ENCODE data around the gene SURF2. TPM values are rescaled to one million over a fixed set of nuclear protein-coding genes. Genes with fewer than 3 reads are reported as not detected.
"Not testable (repeated sequence)": the region's sequence is repeated elsewhere in the genome, so short reads cannot be mapped to it uniquely, and the experiment has no call there.

SURF2 gene
- total RNA-seq, 3 donors from 2014 or later, result 8.7 to 15.0 (median 11.4) TPM

- DNase-seq (no peak), ATAC-seq (no peak)
- H3K4me1 ChIP-seq (ENCODE audit: low read depth), result no peaks in the 10 kb centered on the region
- no peak for TF ChIP-seq CTCF (IDR thresholded peaks at IDR 0.05)
- intact Hi-C loops (cut with DNase I, micrococcal nuclease), result no loop called here
- H3K4me3 ChIP-seq, result no peak overlapping the region
- H3K9me3 ChIP-seq, result no peaks in the 10 kb centered on the region
- no peaks in the 10 kb centered on the region for H3K36me3 ChIP-seq (ENCODE audit: low read depth)
These were observed 32.7 kb downstream of the SURF2 start for GRCh38 chr9:133389025-133389557.

GRCh38 chr9:133389562-133389961 is 33.2 kb downstream of the SURF2 start:
- TF ChIP-seq CTCF (IDR thresholded peaks at IDR 0.05), result no peak
- H3K36me3 ChIP-seq (ENCODE audit: low read depth), result no peaks in the 10 kb centered on the region
- DNase-seq, result no peak
- H3K9me3 ChIP-seq, result no peaks in the 10 kb centered on the region
- no peak overlapping the region for H3K4me3 ChIP-seq
- intact Hi-C loops (cut with DNase I, micrococcal nuclease), result no loop called here
- H3K4me1 ChIP-seq (ENCODE audit: low read depth), result no peaks in the 10 kb centered on the region
- ATAC-seq, result no peak

- H3K9me3 ChIP-seq, result no peaks in the 10 kb centered on the region
- no peaks in the 10 kb centered on the region for H3K36me3 ChIP-seq (ENCODE audit: low read depth)
- no peaks in the 10 kb centered on the region for H3K4me1 ChIP-seq (ENCODE audit: low read depth)
- H3K4me3 ChIP-seq, result no peak overlapping the region
- DNase-seq, result no peak
- TF ChIP-seq CTCF (IDR thresholded peaks at IDR 0.05), result no peak
- intact Hi-C loops (cut with DNase I, micrococcal nuclease), result no loop called here
- no peak for ATAC-seq
These were observed 34.4 kb downstream of the SURF2 start for GRCh38 chr9:133390713-133391112.

DNA sequence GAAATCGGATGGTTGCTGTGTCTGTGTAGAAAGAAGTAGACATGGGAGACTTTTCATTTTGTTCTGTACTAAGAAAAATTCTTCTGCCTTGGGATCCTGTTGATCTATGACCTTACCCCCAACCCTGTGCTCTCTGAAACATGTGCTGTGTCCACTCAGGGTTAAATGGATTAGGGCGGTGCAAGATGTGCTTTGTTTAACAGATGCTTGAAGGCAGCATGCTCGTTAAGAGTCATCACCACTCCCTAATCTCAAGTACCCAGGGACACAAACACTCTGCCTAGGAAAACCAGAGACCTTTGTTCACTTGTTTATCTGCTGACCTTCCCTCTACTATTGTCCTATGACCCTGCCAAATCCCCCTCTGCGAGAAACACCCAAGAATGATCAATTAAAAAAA is 35.1 kb downstream of the SURF2 start:
- DNase-seq; H3K4me1 ChIP-seq (ENCODE audit: low read depth); ATAC-seq; H3K36me3 ChIP-seq (ENCODE audit: low read depth); intact Hi-C loops (cut with DNase I, micrococcal nuclease); H3K9me3 ChIP-seq; H3K4me3 ChIP-seq: not testable (repeated sequence)

DNA sequence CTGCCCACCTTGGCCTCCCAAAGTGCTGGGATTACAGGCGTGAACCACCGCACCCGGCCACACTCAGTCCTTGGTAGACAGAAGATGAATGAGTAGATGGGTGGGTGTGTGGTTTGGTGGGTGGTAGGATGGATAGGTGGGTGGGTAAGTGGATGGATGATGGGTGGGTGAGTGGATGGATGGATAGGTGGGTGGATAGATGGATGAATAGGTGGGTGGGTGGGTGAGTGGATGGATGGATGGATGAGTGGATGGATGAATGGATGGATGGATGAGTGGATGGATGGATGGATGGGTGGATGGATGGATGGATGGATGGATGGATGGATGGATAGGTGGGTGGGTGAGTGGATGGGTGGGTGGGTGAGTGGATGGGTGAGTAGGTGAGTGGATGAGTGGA is 36.0 kb downstream of the SURF2 start:
- intact Hi-C loops (cut with DNase I, micrococcal nuclease); H3K9me3 ChIP-seq; DNase-seq; H3K4me1 ChIP-seq (ENCODE audit: low read depth); ATAC-seq; H3K36me3 ChIP-seq (ENCODE audit: low read depth); H3K4me3 ChIP-seq: not testable (repeated sequence)

DNA sequence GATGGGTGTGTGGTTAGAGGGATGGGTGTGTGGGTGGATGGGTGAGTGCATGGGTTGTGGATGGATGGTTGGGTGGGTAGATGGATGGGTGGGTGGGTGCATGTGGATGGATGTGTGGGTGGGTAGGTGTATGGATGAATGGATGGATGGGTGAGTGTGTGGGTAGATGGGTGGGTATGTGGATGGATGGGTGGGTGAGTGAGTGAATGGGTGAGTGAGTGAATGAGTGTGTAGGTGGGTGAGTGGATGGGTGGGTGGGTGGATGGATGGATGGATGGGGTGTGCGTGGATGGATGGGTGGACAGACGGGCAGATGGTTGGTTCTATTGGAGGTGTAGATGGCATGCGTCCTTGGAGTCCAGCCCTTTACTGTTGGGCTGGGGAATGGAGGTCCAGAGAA is 37.0 kb downstream of the SURF2 start:
- Histone ChIP-seq H3K4me1 (ENCODE audit: low read depth) (no peaks in the 10 kb centered on the region), H3K9me3 (no peaks in the 10 kb centered on the region), H3K36me3 (ENCODE audit: low read depth) (no peaks in the 10 kb centered on the region), H3K4me3 (no peak overlapping the region)
- no peak for DNase-seq
- ATAC-seq, result no peak
- intact Hi-C loops (cut with DNase I, micrococcal nuclease), result no loop called here
- TF ChIP-seq CTCF (IDR thresholded peaks at IDR 0.05), result no peak

DNA sequence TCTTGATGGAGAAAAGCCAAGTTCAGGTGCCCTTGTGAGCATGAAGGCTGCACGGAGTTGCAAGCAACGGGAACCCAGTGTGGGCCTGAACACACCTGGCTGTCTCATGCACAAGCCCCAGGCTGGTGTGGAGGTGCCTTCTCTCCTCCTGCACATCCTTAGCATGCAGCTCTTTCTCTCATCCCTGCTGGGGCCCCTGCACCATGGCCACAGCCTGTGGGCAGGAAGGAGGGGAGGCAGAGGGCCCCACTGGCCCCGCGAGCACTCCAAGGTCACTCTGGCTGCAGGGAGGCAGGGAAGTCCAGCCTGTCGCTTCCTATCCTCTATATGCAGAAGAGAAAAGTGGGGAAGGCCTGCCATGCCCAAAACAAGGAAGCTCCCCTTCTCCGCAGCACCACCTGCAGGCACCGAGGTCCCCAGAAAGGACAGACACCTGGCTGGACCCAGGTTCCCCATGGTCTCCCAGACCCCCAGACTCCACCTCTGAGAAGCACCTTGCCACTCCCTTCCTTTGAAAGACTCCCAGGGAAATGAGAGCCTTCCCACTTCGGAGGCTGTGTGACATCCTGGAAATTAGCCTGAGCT is 38.4 kb downstream of the SURF2 start:
- no peak overlapping the region for H3K4me3 ChIP-seq
- intact Hi-C loops (cut with DNase I, micrococcal nuclease), result no loop called here
- no peaks in the 10 kb centered on the region for H3K9me3 ChIP-seq
- no peak for TF ChIP-seq CTCF (IDR thresholded peaks at IDR 0.05)
- ATAC-seq, result no peak
- H3K4me1 ChIP-seq (ENCODE audit: low read depth), result no peaks in the 10 kb centered on the region
- H3K36me3 ChIP-seq (ENCODE audit: low read depth), result no peaks in the 10 kb centered on the region
- DNase-seq, result no peak
